ENCODE results near the gene TEX13D.

Gene TEX13D

GRCh38 chrX:124348885-124349453 is 16.5 kb downstream of the TEX13D start:
- DNase-seq, result no peak

GRCh38 chrX:124354648-124355047 is 22.2 kb downstream of the TEX13D start:
- no peak for DNase-seq

DNA sequence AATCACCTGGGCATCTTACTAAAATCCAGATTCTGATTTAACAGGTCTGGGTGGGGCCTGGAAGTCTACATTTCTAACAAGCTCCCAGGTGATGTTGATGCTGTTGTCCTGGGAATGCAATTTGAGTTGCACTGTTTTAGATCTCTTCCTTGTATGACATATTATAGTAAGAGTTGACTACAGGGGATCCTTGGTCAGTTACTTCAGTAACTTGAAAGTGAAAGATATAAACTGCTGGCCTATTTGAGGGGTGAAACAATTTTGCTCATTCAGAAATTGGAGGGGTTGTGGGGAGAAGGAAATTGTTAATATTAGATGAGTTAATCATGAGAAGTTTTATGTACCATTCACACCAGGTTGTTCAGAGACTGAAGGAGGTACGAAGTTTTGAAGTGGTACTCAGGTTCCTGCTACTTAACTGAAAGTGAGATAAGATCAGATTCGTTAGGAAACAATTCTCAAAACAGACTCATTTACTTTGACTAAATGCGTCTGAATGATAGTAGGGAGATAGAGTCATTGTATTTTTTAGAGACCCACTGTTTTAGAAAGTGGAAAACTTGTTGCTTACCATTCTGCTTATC is 26.4 kb downstream of the TEX13D start:
- no peak for DNase-seq

DNA sequence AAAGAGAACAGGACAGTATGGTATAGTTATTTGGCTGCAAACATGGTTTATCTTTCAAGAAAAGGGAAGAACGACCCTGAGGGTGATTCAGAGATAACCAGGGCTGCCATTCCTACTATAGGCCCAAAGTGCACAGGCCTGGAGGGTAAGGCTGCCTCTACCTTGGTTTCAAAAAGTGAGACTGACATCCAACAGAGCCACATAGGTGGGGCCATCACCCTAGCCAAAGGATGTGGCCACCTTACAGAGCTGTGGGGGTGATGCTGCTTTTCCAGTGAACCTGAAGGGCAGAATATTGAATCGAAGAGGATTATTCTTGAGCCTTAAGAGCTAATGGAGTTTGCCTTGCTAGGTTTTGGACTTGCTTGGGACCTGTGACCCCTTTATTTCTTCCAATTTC is 29.6 kb downstream of the TEX13D start:
- no peak for DNase-seq

DNA sequence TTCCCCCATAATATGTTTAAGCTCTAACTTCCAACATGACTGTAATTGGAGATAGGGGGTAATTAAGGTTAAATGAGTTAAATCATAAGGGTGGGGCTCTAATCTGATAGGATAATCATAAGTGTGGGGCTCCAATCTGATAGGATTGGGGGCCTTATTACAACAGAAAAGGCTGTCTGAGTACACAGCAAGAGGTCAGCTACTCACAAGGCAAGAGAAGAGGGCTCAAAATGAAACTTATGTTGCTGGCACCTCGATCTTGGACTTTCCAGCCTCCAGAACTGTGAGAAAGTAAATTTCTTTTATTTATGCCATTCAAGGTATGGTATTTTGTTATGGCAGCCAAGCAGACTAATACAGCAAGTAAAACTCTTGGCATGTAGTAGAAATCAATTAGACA is 30.3 kb downstream of the TEX13D start:
- DNase-seq, result no peak

DNA sequence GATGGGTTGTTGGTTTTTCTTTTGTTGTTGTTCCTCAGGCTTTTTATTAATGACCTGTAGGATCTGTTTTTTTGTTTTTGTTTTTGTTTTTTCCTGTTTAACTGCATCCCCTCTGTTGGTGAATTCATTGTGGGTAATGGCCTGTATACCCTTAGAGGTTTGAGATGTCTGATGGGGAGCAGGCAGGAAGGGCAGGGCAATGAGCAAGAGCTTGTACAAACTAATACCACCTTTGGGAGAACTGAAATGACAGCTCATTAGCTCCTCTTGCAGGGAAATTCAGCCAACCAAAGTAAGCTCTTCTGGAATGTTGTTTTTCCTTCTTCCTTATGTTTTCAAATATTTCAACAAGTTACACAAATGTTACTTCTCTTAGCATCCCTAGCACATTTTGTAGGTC is 37.3 kb downstream of the TEX13D start:
- no peak for DNase-seq

DNA sequence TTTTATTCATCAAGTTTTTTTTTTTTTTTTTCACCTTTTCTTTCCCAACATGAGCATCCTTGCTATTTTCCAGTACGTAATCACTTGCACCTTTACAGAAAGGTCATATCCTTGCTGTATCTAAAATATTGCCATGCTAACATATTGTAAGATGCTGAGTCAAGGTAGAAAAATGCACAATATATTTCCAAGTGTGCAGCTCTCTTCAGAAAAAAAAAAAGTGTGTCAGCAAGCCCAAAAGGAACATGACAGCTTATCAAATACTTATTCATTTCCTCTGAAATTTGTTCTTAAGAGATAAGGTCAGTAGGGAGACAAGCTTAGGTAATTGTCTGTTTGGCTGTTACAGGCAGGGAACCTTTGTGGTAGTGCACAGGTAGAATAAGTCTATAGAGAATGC is 40.9 kb downstream of the TEX13D start:
- peak; percentile 6 for DNase-seq

DNA sequence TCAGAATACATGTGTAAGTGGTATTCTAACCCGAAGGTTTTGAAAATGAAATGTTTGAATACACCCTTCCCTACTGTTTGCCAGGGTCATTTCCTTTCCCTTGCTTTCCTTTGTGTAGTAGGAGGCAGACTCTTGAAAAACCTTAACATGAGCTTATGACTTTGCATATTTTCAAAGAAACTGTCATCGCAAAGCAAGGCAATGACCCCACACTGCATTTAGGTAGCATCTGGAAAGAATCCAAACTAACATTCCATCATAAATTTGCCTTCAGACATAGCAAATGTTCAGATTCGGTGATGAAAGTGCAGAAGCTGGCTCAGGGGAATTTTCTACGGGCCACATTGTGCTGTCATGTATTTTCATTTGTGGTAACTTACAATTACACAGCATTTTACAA is 46.2 kb downstream of the TEX13D start:
- DNase-seq, result peak; percentile 36

- peak; percentile 43 for DNase-seq
Measured at GRCh38 chrX:124383354-124383753, 50.9 kb downstream of the TEX13D start.

GRCh38 chrX:124386401-124386800 is 53.9 kb downstream of the TEX13D start:
- DNase-seq, result no peak

All from fibroblast of upper back skin (primary cell).